GM19035 (cell line): ENCODE results near the gene CACNA1C.

Source experiments
- ATAC-seq: cut with Tn5 transposase; IDR thresholded peaks from one replicate; pipeline ENCODE4 v1.9.1; 2021; ENCODE audit not compliant: unreplicated experiment

Gene CACNA1C

GRCh38 chr12:2355198-2355597 lies 302.4 kb downstream of the CACNA1C start:
- no peak for ATAC-seq

GRCh38 chr12:2355604-2356003 lies 302.8 kb downstream of the CACNA1C start:
- no peak for ATAC-seq

GRCh38 chr12:2356601-2357125 lies 303.9 kb downstream of the CACNA1C start:
- ATAC-seq = no peak

GRCh38 chr12:2358986-2359658 lies 306.3 kb downstream of the CACNA1C start:
- no peak for ATAC-seq

GRCh38 chr12:2359725-2360629 lies 307.2 kb downstream of the CACNA1C start:
- no peak for ATAC-seq

- ATAC-seq = no peak
These were observed 307.9 kb downstream of the CACNA1C start for GRCh38 chr12:2360630-2361170.

GRCh38 chr12:2363836-2364609 lies 311.2 kb downstream of the CACNA1C start:
- no peak for ATAC-seq

GRCh38 chr12:2364631-2365051 lies 311.9 kb downstream of the CACNA1C start:
- ATAC-seq = no peak

- no peak for ATAC-seq
These were observed 313.9 kb downstream of the CACNA1C start for GRCh38 chr12:2366711-2367110.

- no peak for ATAC-seq
These were observed 319.4 kb downstream of the CACNA1C start for GRCh38 chr12:2372178-2372577.

- ATAC-seq = no peak
These were observed 319.9 kb downstream of the CACNA1C start for GRCh38 chr12:2372735-2373134.

GRCh38 chr12:2373307-2373706 lies 320.5 kb downstream of the CACNA1C start:
- no peak for ATAC-seq

GRCh38 chr12:2374092-2374906 lies 321.5 kb downstream of the CACNA1C start:
- no peak for ATAC-seq

GRCh38 chr12:2375871-2376270 lies 323.1 kb downstream of the CACNA1C start:
- ATAC-seq = no peak

GRCh38 chr12:2376908-2377657 lies 324.3 kb downstream of the CACNA1C start:
- ATAC-seq = no peak

- ATAC-seq = peak; percentile 55
These were observed 326.1 kb downstream of the CACNA1C start for GRCh38 chr12:2378835-2379330.

GRCh38 chr12:2380946-2381345 lies 328.2 kb downstream of the CACNA1C start:
- no peak for ATAC-seq

- ATAC-seq = no peak
These were observed 329.8 kb downstream of the CACNA1C start for GRCh38 chr12:2382370-2383155.
